Ureter (tissue), 1 donor: ENCODE measurements around the gene GXYLT2. TPM values are rescaled to one million over a fixed set of nuclear protein-coding genes. Genes with fewer than 3 reads are reported as not detected.

Experiments used
- DNase-seq: peaks from one replicate; pipeline ENCODE4 v3.0.0-alpha.2; 2020; ENCODE audit warnings: low spot score
- total RNA-seq: library from RNA; stranded (reverse); gene quantifications from one replicate; pipeline ENCODE4 v1.2.4, GENCODE V29; 2023
- donor health status: DM: yes; HTN: yes; CAD: no.

The GXYLT2 gene
- total RNA-seq, 1 donor from 2014 or later, result 3.6 TPM

GRCh38 chr3:72932416-72932815 is 44.6 kb downstream of the GXYLT2 start:
- DNase-seq, result no peak

DNA sequence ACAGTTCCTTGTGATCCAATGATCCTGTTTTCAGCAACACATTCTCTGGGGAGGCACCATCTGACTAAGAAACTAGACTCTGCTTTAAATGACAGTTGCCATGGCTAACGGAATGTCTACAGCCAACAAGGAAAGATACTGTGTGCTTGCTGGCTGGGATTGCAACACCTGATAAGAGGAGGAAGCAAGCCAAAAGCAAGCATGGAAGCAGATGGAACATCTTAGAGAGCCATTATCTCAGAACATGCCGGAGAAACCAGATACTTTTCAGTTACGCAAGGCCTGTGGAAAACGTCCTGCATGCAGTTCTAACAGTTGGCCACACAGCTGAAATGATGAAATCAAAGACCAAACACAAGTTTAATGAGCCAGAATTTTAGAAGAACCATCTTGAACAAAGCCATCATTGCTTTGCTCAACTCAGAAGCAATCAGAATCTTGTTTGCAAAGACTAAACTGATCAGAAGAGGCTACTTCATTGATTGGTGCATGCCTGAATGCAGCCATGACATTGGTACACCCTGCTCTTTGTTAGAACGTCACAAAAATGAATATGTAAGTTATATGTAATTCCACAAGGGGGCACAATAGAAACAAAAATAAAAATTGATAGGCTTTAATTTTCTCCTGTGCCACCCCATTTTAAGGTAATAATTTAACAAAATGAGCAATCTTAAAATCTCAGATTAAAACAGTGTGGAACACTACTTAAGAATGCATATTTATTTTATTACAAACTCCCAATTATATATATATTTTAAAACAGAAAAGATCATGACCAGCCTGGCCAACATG is 50.8 kb downstream of the GXYLT2 start:
- peak; percentile 70 for DNase-seq

DNA sequence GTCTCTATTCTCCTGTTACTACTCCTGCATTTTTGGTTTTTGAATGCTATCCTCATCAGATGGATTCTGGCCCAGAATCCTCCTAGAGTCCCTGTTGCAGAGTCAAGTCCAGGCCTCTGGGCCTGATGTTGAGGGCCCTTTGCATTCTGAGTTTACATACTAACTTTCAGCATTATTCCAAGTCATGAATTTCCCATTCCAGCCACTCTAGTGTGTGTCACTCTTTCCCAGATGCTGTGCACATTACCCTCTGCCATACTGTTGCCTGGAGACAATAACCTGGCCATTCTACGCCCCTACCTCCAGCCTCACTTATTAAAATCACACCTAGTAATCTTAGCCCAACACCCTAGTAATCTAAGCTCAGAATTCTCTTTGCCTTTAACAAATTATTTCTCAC is 53.4 kb downstream of the GXYLT2 start:
- no peak for DNase-seq

- no peak for DNase-seq
Observed at GRCh38 chr3:72942427-72942826, 54.6 kb downstream of the GXYLT2 start.

- DNase-seq, result no peak
Observed at GRCh38 chr3:72944696-72945095, 56.9 kb downstream of the GXYLT2 start.

GRCh38 chr3:72947715-72948490 is 60.1 kb downstream of the GXYLT2 start:
- DNase-seq, result no peak

DNA sequence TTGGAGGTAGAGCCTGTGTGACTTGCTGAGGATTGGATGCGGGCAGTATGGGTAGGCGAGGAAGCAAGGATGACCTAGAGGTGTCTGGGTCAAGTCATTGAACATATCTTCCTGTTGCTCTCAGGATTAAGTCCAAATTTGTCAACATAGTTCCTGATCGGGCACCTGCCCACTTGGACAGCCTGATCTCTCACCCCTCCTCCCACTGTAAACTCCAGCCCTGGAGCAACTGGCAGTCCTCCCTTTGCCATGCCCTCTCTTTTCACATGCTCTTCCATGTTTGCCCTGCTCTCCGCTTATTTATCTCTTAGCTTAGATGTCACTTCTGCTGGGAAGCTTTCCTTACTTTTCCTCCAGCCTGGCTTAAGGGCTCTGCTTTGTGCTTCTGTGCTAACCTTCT is 61.2 kb downstream of the GXYLT2 start:
- no peak for DNase-seq

DNA sequence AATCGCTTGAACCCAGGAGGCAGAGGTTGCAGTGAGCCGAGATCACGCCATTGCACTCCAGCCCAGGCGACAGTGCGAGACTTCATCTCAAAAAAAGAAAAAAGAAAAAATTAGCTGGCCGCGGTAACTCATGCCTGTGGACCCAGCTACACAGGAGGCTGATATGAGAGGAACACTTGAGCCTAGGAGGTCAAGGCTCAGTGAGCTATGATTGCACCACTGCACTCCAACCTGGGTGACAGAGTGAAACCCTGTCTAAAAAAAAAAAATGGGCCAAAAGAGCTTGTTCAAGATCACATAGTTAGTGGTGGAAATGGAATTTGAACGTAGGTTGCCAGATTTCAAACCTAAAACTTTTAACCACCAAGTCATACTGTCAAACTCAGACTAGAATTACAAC is 62.5 kb downstream of the GXYLT2 start:
- DNase-seq, result no peak

DNA sequence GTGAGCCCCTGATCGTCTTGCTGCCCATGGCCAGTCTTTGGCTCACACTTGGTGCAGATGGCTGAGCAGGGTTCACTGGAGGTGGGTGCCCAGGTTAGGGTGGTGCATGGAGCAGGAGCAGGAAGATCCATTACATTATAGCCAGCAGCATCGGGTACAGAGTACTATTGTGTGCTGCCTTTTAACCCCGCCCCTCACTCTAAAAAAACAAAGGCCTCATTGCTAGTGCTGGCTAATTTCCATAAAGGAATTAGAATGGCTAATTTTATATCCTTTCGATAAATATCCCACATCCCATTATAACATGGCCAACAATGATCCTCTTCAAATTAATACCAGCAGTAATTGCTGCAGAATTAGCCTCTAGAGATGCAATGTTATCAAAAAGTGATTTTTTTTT is 63.0 kb downstream of the GXYLT2 start:
- DNase-seq, result no peak

- no peak for DNase-seq
Observed at GRCh38 chr3:72951259-72951722, 63.4 kb downstream of the GXYLT2 start.

DNA sequence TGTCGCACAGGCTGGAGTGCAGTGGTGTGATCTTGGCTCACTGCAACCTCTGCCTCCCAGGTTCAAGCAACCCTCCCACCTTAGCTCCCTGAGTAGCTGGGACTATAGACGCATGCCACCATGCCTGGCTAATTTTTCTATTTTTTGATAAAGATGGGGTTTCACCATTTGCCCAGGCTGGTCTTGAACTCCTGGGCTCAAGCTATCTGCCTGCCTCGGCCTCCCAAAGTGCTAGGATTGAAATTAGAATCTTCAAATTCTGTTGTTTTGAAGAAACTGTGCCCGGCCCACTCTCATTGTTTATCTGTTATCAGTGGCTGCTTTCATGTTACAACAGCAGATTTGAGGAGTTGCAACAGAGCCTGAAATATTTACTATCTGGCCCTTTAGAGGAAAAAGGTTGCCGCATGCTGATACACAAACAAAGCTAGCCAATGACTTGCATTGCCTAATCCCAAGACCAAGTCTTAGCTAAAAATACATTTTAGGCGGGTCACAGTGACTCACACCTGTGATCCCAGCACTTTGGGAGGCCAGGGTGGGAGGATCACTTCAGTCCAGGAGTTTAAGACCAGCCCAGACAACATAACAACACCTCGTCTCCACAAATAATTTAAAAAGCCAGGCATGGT is 65.6 kb downstream of the GXYLT2 start:
- no peak for DNase-seq

DNA sequence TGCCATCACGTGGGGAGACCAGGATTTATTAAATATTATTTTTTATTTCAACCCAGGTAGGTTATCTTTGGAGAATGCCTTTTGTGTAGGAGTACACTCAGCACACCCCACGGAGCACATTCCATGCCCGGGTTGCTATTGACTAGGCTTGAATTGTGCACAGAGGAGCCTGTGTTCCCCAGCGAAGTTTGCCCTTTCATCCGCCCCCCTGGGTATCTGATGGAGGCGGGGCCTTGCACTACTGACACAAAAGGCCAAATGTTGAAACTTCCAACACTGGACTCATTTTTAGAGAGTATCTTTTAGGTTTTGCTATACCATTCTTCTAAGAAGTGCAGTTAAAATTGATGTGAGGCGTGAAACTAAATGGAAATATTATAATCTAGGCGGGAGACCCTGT is 69.5 kb downstream of the GXYLT2 start:
- DNase-seq, result no peak

- DNase-seq, result no peak
Observed at GRCh38 chr3:72959336-72959735, 71.5 kb downstream of the GXYLT2 start.

DNA sequence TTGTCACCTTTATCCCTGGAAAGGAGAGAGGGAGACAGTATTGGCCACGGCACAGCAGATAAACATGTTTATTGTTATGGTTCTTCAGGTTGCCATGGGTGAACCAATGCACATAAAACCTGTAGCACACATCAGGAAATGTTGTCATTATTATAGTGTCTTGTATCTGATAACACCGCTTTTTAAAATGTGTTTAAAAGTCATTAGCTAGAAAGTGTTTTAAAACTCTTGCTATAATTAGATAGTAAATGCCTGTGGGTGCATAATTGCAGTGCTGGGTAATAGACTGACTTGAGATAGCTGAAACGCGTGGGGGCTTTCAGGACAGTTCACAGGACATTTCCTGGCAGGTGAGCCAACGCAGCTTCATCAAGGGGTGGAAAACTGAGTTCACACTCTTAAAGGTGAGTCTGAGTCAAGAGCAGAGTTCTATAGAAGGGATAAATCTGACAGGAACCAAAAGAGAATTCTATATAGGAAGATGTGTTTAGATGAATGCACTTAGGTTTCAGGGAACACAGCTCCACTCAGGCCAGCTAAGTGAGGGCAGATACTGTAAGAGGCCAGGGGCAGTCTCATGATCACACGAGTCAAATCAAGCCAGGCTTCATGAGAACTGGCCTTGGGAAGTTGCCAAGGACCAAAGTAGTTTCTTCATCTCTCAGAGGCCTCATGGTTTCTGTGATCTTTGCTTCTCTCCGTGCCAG is 73.1 kb downstream of the GXYLT2 start:
- DNase-seq, result peak; percentile 52

DNA sequence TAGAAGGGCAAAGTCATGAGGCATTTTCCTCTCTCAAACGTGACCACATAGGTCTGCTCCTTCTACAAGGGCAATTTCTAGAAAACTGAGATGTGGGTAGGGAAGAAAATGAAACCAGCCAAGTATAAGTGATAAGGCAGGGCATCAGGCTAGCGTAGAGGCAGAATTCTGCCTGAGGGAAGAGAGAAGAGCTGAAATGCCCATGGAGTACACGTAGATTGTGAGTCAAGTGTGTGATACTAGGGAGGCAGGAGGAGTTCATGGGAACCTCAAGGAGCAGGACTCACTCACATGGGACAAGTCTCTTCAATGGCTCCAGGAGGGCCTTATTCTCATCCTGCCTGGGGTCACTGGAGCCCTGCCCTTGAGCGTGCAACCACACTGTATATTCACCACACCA is 73.9 kb downstream of the GXYLT2 start:
- no peak for DNase-seq

GRCh38 chr3:72962317-72962716 is 74.5 kb downstream of the GXYLT2 start:
- no peak for DNase-seq

DNA sequence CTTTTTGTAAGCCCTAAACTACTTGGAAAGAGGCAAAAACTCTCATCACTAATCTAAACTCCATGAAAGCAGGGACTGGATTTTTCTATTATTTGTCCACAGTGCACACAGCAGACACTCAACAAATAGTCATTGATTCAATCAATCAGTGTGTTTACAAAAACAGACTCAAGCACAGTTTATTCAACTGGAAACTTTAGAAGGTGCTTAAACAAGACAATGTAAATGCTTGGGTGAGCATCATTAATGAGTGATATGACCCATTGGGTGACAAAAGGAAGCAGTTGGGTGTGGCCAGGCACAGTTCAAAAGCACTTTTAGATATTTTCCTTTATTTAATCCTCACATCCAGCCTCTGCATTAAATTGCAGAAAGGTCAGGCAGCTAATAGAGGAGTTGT is 76.8 kb downstream of the GXYLT2 start:
- DNase-seq, result no peak

DNA sequence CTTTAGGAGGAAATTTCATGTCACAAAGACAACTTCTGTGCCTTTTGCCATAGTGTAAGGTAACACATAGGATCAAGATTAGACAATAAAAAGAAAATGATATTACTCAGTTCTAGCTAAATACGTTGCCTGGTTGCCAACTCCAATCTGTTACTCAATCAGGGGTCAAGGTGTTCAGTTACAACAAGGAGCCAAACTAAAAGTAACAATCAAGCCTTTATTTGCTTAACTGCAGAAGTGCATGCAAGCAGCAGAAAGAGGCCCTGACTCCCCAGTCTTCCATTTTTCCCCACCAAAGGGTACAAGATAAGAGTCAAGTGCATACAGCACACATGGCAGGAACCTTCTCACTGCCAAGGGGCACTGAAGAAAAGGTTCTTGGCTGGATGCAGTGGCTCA is 80.4 kb downstream of the GXYLT2 start:
- DNase-seq, result no peak

- no peak for DNase-seq
Observed at GRCh38 chr3:72969766-72970165, 81.9 kb downstream of the GXYLT2 start.

- DNase-seq, result no peak
Observed at GRCh38 chr3:72970942-72971341, 83.1 kb downstream of the GXYLT2 start.

DNA sequence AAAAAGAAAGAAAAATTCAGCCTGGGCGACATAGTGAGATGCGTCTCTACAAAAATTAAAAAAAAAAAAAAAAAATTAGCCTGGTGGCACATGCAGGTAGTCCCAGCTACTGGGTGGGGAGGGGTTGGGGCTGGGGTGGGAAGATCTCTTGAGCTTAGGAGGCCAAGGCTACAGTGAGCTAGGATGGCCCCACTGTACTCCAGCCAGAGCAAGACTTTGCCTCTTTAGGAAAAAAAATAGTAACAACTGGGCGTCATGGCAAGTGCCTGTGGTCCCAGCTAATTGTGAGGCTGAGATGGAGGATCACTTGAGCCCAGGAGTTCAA is 84.8 kb downstream of the GXYLT2 start:
- DNase-seq, result no peak

GRCh38 chr3:72973031-72973723 is 85.3 kb downstream of the GXYLT2 start:
- DNase-seq, result no peak
